Measurements from ENCODE around the gene ATG101. TPM values are rescaled to one million over a fixed set of nuclear protein-coding genes. Genes with fewer than 3 reads are reported as not detected.
A peak's percentile ranks its signal among the peaks of the same experiment; 100 is the strongest.

ATG101 gene
- total and polyA plus RNA-seq, 4 donors, result 12.9 to 31.8 (median 29.4) TPM

GRCh38 chr12:52050116-52050757, 19.5 kb upstream of the ATG101 start:
- peaks cover 0 to 5% (median 0%) of the 10 kb centered on the region in 4 donors for H3K36me3 ChIP-seq (ENCODE audit: control insufficient read depth in 4 of 4, insufficient read depth in 3 of 4, low read depth in 1 of 4, low read length in 3 of 4)
- H3K27ac ChIP-seq (ENCODE audit: low read depth in 1 of 2, low read length in 2 of 2), result peak overlapping the region; percentile 63 to 78
- TF ChIP-seq, protein P1, sequence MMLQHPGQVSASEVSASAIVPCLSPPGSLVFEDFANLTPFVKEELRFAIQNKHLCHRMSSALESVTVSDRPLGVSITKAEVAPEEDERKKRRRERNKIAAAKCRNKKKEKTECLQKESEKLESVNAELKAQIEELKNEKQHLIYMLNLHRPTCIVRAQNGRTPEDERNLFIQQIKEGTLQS (IDR thresholded peaks at IDR 0.05), result no peak
- TF ChIP-seq SP1 (IDR thresholded peaks at IDR 0.05) (no peak), NR2F2 (IDR thresholded peaks at IDR 0.05) (no peak), REST (IDR thresholded peaks at IDR 0.05) (no peak), FOXA1 (IDR thresholded peaks at IDR 0.05) (no peak), RAD21 (IDR thresholded peaks at IDR 0.05) (no peak), CTCF (IDR thresholded peaks at IDR 0.05; ENCODE audit: low read depth, low read length, missing input control) (no peak), TAF1 (conservative IDR thresholded peaks at IDR 0.05) (no peak), RXRA (IDR thresholded peaks at IDR 0.05) (no peak), YY1 (IDR thresholded peaks at IDR 0.05) (no peak), HNF4G (IDR thresholded peaks at IDR 0.05) (no peak), FOXA2 (IDR thresholded peaks at IDR 0.05) (no peak), GABPA (IDR thresholded peaks at IDR 0.05 in 1 of 2, conservative IDR thresholded peaks at IDR 0.05 in 1 of 2) (no peak)
- TF ChIP-seq, protein P2, sequence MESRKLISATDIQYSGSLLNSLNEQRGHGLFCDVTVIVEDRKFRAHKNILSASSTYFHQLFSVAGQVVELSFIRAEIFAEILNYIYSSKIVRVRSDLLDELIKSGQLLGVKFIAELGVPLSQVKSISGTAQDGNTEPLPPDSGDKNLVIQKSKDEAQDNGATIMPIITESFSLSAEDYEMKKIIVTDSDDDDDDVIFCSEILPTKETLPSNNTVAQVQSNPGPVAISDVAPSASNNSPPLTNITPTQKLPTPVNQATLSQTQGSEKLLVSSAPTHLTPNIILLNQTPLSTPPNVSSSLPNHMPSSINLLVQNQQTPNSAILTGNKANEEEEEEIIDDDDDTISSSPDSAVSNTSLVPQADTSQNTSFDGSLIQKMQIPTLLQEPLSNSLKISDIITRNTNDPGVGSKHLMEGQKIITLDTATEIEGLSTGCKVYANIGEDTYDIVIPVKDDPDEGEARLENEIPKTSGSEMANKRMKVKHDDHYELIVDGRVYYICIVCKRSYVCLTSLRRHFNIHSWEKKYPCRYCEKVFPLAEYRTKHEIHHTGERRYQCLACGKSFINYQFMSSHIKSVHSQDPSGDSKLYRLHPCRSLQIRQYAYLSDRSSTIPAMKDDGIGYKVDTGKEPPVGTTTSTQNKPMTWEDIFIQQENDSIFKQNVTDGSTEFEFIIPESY (IDR thresholded peaks at IDR 0.05), result no peak
- peak overlapping the region in 2 of 3 donors; percentile 14 to 48 for H3K4me3 ChIP-seq (ENCODE audit: low read depth in 1 of 3, low read length in 3 of 3)
- H3K4me1 ChIP-seq (ENCODE audit: control insufficient read depth in 4 of 4, insufficient read depth in 4 of 4, low read length in 3 of 4), result peaks cover 0 to 12% (median 8%) of the 10 kb centered on the region in 4 donors
- no peaks in the 10 kb centered on the region for H3K9me3 ChIP-seq (ENCODE audit: control insufficient read depth in 4 of 4, low read length in 3 of 4)
- no peaks in the 10 kb centered on the region for H3K27me3 ChIP-seq (ENCODE audit: control insufficient read depth in 4 of 4, insufficient read depth in 4 of 4, low read length in 3 of 4)
- peak overlapping the region; percentile 64 to 87 for H3K9ac ChIP-seq (ENCODE audit: low read depth in 1 of 2, low read length in 2 of 2)
- no peak for DNase-seq (ENCODE audit: low spot score)
- 35% methylated on average over 16 of the region's 16 CpGs for WGBS

Measured in liver (tissue), 9 donors.